ENCODE results near the gene PDE4B. TPM values are rescaled to one million over a fixed set of nuclear protein-coding genes. Genes with fewer than 3 reads are reported as not detected.

The PDE4B gene
- total RNA-seq, 2 experiments from 2014 or later = 2.4 to 3.1 TPM

GRCh38 chr1:66351478-66351877, 558.8 kb downstream of the PDE4B start:
- H3K4me1 ChIP-seq (ENCODE audit: insufficient read depth, low read length, poor library complexity, severe bottlenecking) = peaks cover 50% of the 10 kb centered on the region
- H3K4me3 ChIP-seq (ENCODE audit: low read depth, low read length, poor library complexity, severe bottlenecking) = no peak overlapping the region
- H3K9me3 ChIP-seq (ENCODE audit: low read length) = no peaks in the 10 kb centered on the region
- peak overlapping the region; percentile 5; the same call in 1 of the 2 replicates for H3K4me2 ChIP-seq (ENCODE audit: low read length)
- H4K20me1 ChIP-seq (ENCODE audit: insufficient read depth, low read length) = no peaks in the 10 kb centered on the region
- peaks cover 43% of the 10 kb centered on the region; the same call in 1 of the 2 replicates for H3K79me2 ChIP-seq (ENCODE audit: insufficient read depth, low read depth, low read length)
- H3K9me2 ChIP-seq (ENCODE audit: insufficient read depth, low read length) = no peaks in the 10 kb centered on the region
- intact Hi-C loops (cut with micrococcal nuclease; ENCODE audit: unreplicated experiment) = no loop called here
- POLR2A ChIA-PET = interaction anchor here (0.6 to 4.3 kb wide), 7 partner anchors 9 to 76 kb away, joined by 3 to 21 read pairs (median 5); no protein-coding TSS in a partner anchor
- no TSS peak for BruUV-seq (replicated peaks)
- H2AFZ ChIP-seq (ENCODE audit: low read length) = no peak overlapping the region
- CTCF ChIA-PET (ENCODE audit: unreplicated experiment) = no interaction called here
- no peaks in the 10 kb centered on the region; the same call in 1 of the 2 replicates for H3K36me3 ChIP-seq (ENCODE audit: insufficient read depth, low read length)
- DNase-seq (ENCODE audit: low spot score) = no peak
- H3K27ac ChIP-seq (ENCODE audit: low read depth, low read length, poor library complexity, severe bottlenecking) = no peak overlapping the region
- TF ChIP-seq EZH2phosphoT487 (IDR thresholded peaks at IDR 0.05; ENCODE audit: borderline replicate concordance, low read depth, low read length) = no peak
- TF ChIP-seq, protein P1, sequence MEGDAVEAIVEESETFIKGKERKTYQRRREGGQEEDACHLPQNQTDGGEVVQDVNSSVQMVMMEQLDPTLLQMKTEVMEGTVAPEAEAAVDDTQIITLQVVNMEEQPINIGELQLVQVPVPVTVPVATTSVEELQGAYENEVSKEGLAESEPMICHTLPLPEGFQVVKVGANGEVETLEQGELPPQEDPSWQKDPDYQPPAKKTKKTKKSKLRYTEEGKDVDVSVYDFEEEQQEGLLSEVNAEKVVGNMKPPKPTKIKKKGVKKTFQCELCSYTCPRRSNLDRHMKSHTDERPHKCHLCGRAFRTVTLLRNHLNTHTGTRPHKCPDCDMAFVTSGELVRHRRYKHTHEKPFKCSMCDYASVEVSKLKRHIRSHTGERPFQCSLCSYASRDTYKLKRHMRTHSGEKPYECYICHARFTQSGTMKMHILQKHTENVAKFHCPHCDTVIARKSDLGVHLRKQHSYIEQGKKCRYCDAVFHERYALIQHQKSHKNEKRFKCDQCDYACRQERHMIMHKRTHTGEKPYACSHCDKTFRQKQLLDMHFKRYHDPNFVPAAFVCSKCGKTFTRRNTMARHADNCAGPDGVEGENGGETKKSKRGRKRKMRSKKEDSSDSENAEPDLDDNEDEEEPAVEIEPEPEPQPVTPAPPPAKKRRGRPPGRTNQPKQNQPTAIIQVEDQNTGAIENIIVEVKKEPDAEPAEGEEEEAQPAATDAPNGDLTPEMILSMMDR (conservative IDR thresholded peaks at IDR 0.05; ENCODE audit: low read length) = no peak

- Histone ChIP-seq H3K4me2 (ENCODE audit: low read length) (peak overlapping the region; percentile 5; the same call in 1 of the 2 replicates), H3K4me3 (ENCODE audit: low read depth, low read length, poor library complexity, severe bottlenecking) (no peak overlapping the region), H3K9me2 (ENCODE audit: insufficient read depth, low read length) (no peaks in the 10 kb centered on the region), H3K36me3 (ENCODE audit: insufficient read depth, low read length) (no peaks in the 10 kb centered on the region; the same call in 1 of the 2 replicates), H4K20me1 (ENCODE audit: insufficient read depth, low read length) (no peaks in the 10 kb centered on the region), H3K9me3 (ENCODE audit: low read length) (no peaks in the 10 kb centered on the region), H3K4me1 (ENCODE audit: insufficient read depth, low read length, poor library complexity, severe bottlenecking) (peaks cover 48% of the 10 kb centered on the region), H3K27ac (ENCODE audit: low read depth, low read length, poor library complexity, severe bottlenecking) (no peak overlapping the region), H3K79me2 (ENCODE audit: insufficient read depth, low read depth, low read length) (peaks cover 42% of the 10 kb centered on the region; the same call in 1 of the 2 replicates), H2AFZ (ENCODE audit: low read length) (no peak overlapping the region)
- intact Hi-C loops (cut with micrococcal nuclease; ENCODE audit: unreplicated experiment) = no loop called here
- BruUV-seq (replicated peaks) = no TSS peak
- DNase-seq (ENCODE audit: low spot score) = no peak
- no peak for TF ChIP-seq EZH2phosphoT487 (IDR thresholded peaks at IDR 0.05; ENCODE audit: borderline replicate concordance, low read depth, low read length)
- ChIA-PET POLR2A (interaction anchor here (0.6 to 4.3 kb wide), 4 partner anchors 9 to 15 kb away, joined by 3 to 21 read pairs (median 6); no protein-coding TSS in a partner anchor), CTCF (ENCODE audit: unreplicated experiment) (no interaction called here)
Observed at GRCh38 chr1:66351913-66352312, 559.2 kb downstream of the PDE4B start.

DNA sequence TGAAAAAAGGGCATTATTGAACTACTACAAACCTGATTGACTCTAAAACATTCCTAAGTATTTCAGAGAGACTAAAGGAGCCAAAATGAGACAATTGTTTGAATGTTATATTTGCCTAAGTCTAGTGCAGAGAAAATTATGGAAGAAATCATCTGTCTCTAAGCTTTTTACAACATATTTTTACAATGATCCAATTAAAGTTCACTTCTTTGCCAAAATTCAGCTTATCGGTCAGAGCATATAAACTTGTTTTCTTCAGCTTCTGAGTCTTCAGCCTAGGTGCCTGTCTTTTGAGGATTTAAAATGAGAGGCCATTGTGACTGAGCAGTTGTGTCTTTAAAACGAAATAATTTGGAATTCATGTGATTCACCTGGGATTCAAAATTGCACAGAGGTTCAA, 560.1 kb downstream of the PDE4B start:
- intact Hi-C loops (cut with micrococcal nuclease; ENCODE audit: unreplicated experiment) = no loop called here
- TF ChIP-seq EZH2phosphoT487 (IDR thresholded peaks at IDR 0.05; ENCODE audit: borderline replicate concordance, low read depth, low read length) = no peak
- TF ChIP-seq, protein P1 (conservative IDR thresholded peaks at IDR 0.05; ENCODE audit: low read length) = no peak
- DNase-seq (ENCODE audit: low spot score) = no peak
- BruUV-seq (replicated peaks) = no TSS peak
- Histone ChIP-seq H3K36me3 (ENCODE audit: insufficient read depth, low read length) (peaks cover 4% of the 10 kb centered on the region; the same call in 1 of the 2 replicates), H3K9me3 (ENCODE audit: low read length) (no peaks in the 10 kb centered on the region), H2AFZ (ENCODE audit: low read length) (no peak overlapping the region), H3K27ac (ENCODE audit: low read depth, low read length, poor library complexity, severe bottlenecking) (no peak overlapping the region), H4K20me1 (ENCODE audit: insufficient read depth, low read length) (no peaks in the 10 kb centered on the region), H3K79me2 (ENCODE audit: insufficient read depth, low read depth, low read length) (peaks cover 33% of the 10 kb centered on the region; the same call in 1 of the 2 replicates), H3K9me2 (ENCODE audit: insufficient read depth, low read length) (no peaks in the 10 kb centered on the region), H3K4me1 (ENCODE audit: insufficient read depth, low read length, poor library complexity, severe bottlenecking) (peaks cover 45% of the 10 kb centered on the region), H3K4me2 (ENCODE audit: low read length) (no peak overlapping the region), H3K4me3 (ENCODE audit: low read depth, low read length, poor library complexity, severe bottlenecking) (no peak overlapping the region)
- ChIA-PET POLR2A (interaction anchor here (0.8 to 4.3 kb wide), 3 partner anchors 10 to 61 kb away, joined by 3 to 21 read pairs (median 3); no protein-coding TSS in a partner anchor), CTCF (ENCODE audit: unreplicated experiment) (interaction anchor here (0.6 kb wide), 1 partner anchor 62 kb away, joined by 3 read pairs; no protein-coding TSS in a partner anchor)
